Measurements from ENCODE around the gene RNF121.
"Not testable (repeated sequence)": the region's sequence is repeated elsewhere in the genome, so short reads cannot be mapped to it uniquely, and the experiment has no call there.

Gene RNF121

GRCh38 chr11:71928737-71929443 lies at the start of gene RNF121:
TSS of gene RNF121 (plus strand) at chr11:71929046. CDS start at chr11:71929062, 16 bp downstream.
- peak; percentile 93 for DNase-seq (ENCODE audit: low read depth)

GRCh38 chr11:71885806-71886205 lies 43.0 kb upstream of the RNF121 start:
- not testable (repeated sequence) for DNase-seq (ENCODE audit: low read depth)

GRCh38 chr11:71888335-71889010 lies 40.4 kb upstream of the RNF121 start:
- DNase-seq (ENCODE audit: low read depth), result not testable (repeated sequence)

- not testable (repeated sequence) for DNase-seq (ENCODE audit: low read depth)
Observed at GRCh38 chr11:71889181-71889872, 39.5 kb upstream of the RNF121 start.

GRCh38 chr11:71895961-71896360 lies 32.9 kb upstream of the RNF121 start:
- DNase-seq (ENCODE audit: low read depth), result no peak

GRCh38 chr11:71901137-71901536 lies 27.7 kb upstream of the RNF121 start:
- peak; percentile 32 for DNase-seq (ENCODE audit: low read depth)

- no peak for DNase-seq (ENCODE audit: low read depth)
Observed at GRCh38 chr11:71908218-71908617, 20.6 kb upstream of the RNF121 start.

GRCh38 chr11:71910775-71911174 lies 18.1 kb upstream of the RNF121 start:
- DNase-seq (ENCODE audit: low read depth), result not testable (repeated sequence)

- DNase-seq (ENCODE audit: low read depth), result not testable (repeated sequence)
Observed at GRCh38 chr11:71911321-71911985, 17.4 kb upstream of the RNF121 start.

GRCh38 chr11:71911986-71912340 lies 16.9 kb upstream of the RNF121 start:
- DNase-seq (ENCODE audit: low read depth), result not testable (repeated sequence)

GRCh38 chr11:71913756-71914526 lies 14.9 kb upstream of the RNF121 start:
- peak; percentile 42 for DNase-seq (ENCODE audit: low read depth)

GRCh38 chr11:71914617-71915189 lies 14.1 kb upstream of the RNF121 start:
- no peak for DNase-seq (ENCODE audit: low read depth)

GRCh38 chr11:71917646-71918140 lies 11.2 kb upstream of the RNF121 start:
- DNase-seq (ENCODE audit: low read depth), result no peak

- peak; percentile 4 for DNase-seq (ENCODE audit: low read depth)
Observed at GRCh38 chr11:71927820-71928736, 768 bp upstream of the RNF121 start, which contains the start of gene XNDC1N. TSS of gene XNDC1N (minus strand) at chr11:71928594. CDS start at chr11:71923353, 5,241 bp downstream.

GRCh38 chr11:71929491-71929890 lies 645 bp downstream of the RNF121 start:
- no peak for DNase-seq (ENCODE audit: low read depth)

- DNase-seq (ENCODE audit: low read depth), result no peak
Observed at GRCh38 chr11:71930556-71931244, 1.9 kb downstream of the RNF121 start.

GRCh38 chr11:71931245-71931602 lies 2.4 kb downstream of the RNF121 start:
- DNase-seq (ENCODE audit: low read depth), result no peak

GRCh38 chr11:71933141-71933933 lies 4.5 kb downstream of the RNF121 start:
- DNase-seq (ENCODE audit: low read depth), result no peak

All from HS-5 (cell line).